ENCODE results near the gene ONECUT2.

ONECUT2 gene

DNA sequence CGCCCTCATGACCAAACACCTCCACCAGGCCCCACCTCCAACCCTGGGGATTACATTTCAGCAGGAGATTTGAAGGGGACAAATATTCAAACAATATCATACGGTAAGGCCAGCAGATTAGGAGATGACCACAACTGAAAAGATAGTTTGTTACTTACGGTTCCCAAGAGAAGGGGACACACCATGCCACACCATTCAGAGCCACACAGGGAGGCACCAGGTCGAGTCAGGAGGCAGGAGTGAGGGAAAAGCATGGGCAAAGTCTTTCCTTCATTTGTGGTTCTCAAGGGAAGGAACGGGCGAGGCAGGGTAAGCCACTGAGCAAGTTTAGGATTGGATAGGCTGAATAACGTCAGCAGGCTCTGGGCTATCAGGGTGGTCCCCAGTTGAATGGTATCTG lies 94.0 kb downstream of the ONECUT2 start:
- DNase-seq (ENCODE audit: low read depth): no peak

DNA sequence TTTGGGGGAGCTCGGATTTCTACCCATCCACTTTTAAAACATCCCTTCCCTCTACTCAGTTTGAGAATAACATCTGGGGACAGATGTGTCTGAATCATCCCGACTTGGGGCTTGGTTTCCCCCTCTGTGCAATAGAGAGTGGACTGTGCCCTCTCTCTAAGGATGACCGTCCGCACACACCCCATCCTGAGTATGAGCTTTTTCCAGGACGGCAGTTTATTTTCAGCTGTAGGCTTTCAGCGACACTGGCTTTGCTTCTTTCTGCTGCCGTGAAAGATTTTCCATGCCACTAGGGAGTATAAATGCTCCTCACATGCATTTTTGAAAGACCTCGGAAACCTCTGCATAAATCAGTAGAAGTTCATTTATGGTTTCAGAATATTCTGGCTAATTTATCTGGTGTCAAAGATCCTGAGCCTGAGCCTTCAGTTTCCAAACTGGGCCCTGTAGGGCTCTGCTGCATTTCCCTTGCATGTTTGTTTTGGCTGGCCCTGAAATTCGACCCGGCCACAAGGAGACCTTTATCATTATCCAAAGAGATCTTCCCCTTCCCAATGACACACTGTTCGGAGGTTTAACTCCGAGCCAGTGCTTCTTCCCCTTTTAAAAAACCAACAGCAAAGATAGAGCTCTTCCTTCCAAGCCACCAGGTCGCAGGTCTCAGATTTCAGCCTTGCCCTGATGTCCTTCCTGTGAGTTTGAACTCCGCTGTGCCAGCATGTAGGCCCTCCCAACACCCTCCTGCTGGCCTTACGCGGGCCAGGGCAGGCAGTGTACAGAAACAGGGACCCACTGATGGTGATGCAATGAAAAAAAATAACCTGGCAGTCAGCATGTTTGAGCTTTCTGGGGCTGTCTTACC lies 98.1 kb downstream of the ONECUT2 start:
- no peak for DNase-seq (ENCODE audit: low read depth)

DNA sequence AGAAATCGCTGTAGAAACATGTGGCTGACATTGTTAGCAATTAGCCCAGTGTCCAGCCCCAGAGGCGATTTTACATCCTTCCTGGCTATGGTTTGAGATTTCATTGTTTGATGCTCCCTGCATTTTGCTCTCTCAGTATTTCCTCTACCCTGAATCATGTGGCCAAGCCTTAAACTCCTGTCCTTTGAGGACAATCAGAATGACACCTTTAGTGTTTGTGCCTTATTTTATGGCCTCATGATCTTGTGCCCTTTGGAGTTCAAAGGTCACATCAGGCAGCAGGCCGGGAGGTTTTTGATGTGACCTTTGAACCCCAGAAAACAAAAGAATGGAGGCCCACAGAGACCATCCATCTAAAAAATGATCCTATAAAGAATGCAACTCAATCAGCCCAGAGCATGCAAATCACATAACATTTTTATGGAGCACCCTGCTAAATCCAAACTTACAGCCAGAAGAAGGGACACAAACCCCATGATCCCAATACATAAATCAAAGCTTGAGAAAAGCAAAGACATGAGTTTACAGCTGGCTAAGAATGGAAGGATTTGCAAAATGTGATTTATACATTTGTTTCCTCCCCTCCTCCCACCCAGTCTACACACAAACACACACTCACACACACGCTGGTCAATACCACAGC lies 98.8 kb downstream of the ONECUT2 start:
- DNase-seq (ENCODE audit: low read depth): no peak

DNA sequence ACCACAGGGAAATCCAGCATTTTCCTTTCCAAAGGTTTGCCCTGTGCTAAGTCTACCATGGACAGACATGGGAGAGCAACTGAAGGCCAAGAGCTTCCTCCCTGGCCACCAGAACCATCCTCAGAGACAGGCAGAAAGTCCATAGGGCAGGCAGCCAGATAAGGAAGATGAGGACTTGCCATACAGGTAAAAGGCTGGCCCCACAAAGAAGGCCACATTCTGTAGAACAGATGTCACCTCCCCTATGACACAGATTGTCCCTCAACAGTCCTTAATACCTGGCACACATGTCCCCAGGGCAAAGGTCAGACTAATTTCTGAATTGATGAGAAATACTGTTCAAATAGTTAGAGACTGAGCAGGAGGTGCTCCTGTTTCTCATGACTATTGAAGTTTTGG lies 99.3 kb downstream of the ONECUT2 start:
- DNase-seq (ENCODE audit: low read depth): no peak

DNA sequence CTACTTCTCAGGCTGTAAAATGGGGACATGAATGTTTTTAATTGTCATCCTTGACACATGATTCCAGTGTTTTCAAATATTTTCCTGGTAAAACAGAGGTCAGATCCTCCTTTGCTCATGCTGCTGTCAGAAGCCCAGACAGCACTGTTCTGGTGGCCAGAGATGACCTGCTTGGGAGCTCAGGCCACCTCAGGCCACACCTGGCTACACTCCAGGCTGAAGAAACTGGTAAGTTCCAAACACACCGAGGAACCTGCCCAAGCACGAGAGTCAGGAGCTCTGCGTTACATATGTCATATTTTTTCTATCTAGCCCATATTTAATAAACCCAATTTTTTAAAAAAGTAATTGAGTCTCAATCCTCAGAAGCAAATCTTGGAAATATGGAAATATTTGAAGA lies 103.4 kb downstream of the ONECUT2 start:
- no peak for DNase-seq (ENCODE audit: low read depth)

DNA sequence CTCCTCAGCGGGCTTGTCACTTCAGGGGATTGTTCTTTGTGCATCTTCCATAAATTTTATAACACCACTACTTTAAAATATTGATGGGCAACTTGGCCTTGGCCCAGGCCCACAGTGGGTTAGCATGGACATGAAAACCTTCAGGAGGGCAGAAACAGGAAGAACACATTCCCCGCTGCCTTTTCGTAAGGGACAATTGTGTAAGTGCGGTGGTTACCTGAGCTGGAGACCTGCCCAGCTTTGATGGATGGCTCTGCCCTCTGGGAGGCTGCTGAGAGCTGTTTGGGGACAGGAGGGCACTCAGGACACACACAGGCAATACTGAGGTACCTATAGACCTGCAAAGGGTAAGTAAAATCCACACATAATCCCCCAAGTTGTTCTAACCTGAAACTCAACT lies 104.5 kb downstream of the ONECUT2 start:
- DNase-seq (ENCODE audit: low read depth): no peak

Measured in stimulated activated CD8-positive, alpha-beta memory T cell treated with anti-CD3 and anti-CD28 coated beads, Interleukin-15, amount 100 ng/mL, for 24 hours (primary cell).